GM18511 (cell line): Measurements from ENCODE around the gene ACTBL2.

ENCODE experiments used
- ATAC-seq: cut with Tn5 transposase; IDR thresholded peaks from one replicate; pipeline ENCODE4 v1.9.1; 2021; ENCODE audit warnings: mild to moderate bottlenecking, moderate library complexity; ENCODE audit not compliant: unreplicated experiment

The ACTBL2 gene

GRCh38 chr5:57450991-57451876 is 31.4 kb downstream of the ACTBL2 start:
- no peak for ATAC-seq

GRCh38 chr5:57448751-57449150 is 33.9 kb downstream of the ACTBL2 start:
- no peak for ATAC-seq

GRCh38 chr5:57448287-57448686 is 34.3 kb downstream of the ACTBL2 start:
- no peak for ATAC-seq

- ATAC-seq = no peak
These were observed 35.0 kb downstream of the ACTBL2 start for GRCh38 chr5:57447658-57448057.

- no peak for ATAC-seq
These were observed 35.6 kb downstream of the ACTBL2 start for GRCh38 chr5:57446966-57447365.

GRCh38 chr5:57445705-57446037 is 36.9 kb downstream of the ACTBL2 start:
- no peak for ATAC-seq

- no peak for ATAC-seq
These were observed 37.5 kb downstream of the ACTBL2 start for GRCh38 chr5:57445006-57445704.

- ATAC-seq = peak; percentile 55
These were observed 40.4 kb downstream of the ACTBL2 start for GRCh38 chr5:57442080-57442839.

- peak; percentile 39 for ATAC-seq
These were observed 41.1 kb downstream of the ACTBL2 start for GRCh38 chr5:57441557-57441956.

- no peak for ATAC-seq
These were observed 43.0 kb downstream of the ACTBL2 start for GRCh38 chr5:57439601-57440000.

- no peak for ATAC-seq
These were observed 44.4 kb downstream of the ACTBL2 start for GRCh38 chr5:57437976-57438805.

- no peak for ATAC-seq
These were observed 46.0 kb downstream of the ACTBL2 start for GRCh38 chr5:57436586-57436985.

GRCh38 chr5:57435701-57436134 is 46.9 kb downstream of the ACTBL2 start:
- ATAC-seq = no peak

- no peak for ATAC-seq
These were observed 47.9 kb downstream of the ACTBL2 start for GRCh38 chr5:57434683-57435082.

GRCh38 chr5:57434227-57434640 is 48.4 kb downstream of the ACTBL2 start:
- ATAC-seq = no peak

GRCh38 chr5:57432876-57433275 is 49.7 kb downstream of the ACTBL2 start:
- no peak for ATAC-seq

GRCh38 chr5:57431759-57432158 is 50.9 kb downstream of the ACTBL2 start:
- ATAC-seq = no peak
